ENCODE data around the gene PATE3. TPM values are rescaled to one million over a fixed set of nuclear protein-coding genes. Genes with fewer than 3 reads are reported as not detected.

The PATE3 gene
- polyA plus RNA-seq, 1 donor (not counting 4 experiments of a cell fraction or from before 2014, with no cell fraction given): not detected

DNA sequence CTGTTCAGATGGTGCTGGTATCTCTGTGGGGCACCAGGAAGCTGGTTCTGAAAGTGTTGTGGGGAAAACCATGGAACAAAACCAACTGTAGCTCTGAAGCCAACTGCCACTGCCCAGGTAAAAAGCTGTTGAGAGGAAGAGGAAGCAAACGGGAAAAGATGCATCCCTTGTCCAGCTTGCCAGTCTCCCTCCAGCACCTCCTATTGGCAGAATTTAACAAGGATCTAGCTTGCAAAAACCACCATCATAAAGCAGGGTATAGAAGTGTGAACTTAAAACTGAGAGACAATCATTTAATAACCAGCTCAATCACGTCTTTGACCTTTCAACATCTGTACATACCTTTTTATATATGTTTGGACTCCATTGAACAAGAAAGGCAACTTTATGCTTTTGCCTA lies 37.3 kb upstream of the PATE3 start:
- no peak for TF ChIP-seq EZH2 (IDR thresholded peaks at IDR 0.05; ENCODE audit: low read length)
- TF ChIP-seq CTCF (optimal IDR thresholded peaks at IDR 0.05 in 1 of 3, IDR thresholded peaks at IDR 0.05 in 1 of 3, conservative IDR thresholded peaks at IDR 0.05 in 1 of 3; ENCODE audit: extremely low read depth in 1 of 3, insufficient read depth in 2 of 3, low read length in 3 of 3): peak in 2 of 3 experiments; percentile 6 to 17
- no peak for FAIRE-seq
- dilution Hi-C loops (cut with MboI; ENCODE audit: extremely low pct_ligation_motif_present, low sequenced_read_pairs): no loop called here

DNA sequence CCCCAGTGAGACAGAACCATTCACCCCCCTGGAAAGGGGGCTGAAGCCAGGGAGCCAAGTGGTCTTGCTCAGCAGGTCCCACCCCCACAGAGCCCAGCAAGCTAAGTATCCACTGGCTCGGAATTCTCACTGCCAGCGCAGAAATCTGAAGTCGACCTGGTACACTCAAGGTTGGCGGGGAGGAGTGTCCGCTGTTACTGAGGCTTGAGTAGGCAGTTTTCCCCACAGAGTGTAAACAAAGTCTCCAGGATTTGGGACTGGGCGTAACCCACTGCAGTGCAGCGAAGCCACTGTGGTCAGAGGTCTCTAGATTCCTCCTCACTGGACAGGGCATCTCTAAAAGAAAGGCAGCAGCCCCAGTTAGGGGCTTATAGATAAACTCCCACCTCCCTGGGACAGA lies 31.9 kb upstream of the PATE3 start:
- Histone ChIP-seq H3K4me3 (ENCODE audit: control insufficient read depth in 2 of 3, extremely low read depth in 1 of 3, insufficient read depth in 2 of 3, low read depth in 1 of 3, low read length in 3 of 3) (no peak overlapping the region), H3K9me1 (ENCODE audit: control insufficient read depth, extremely low read depth, insufficient read depth, low read length) (no peaks in the 10 kb centered on the region), H2AFZ (ENCODE audit: control insufficient read depth, low read length) (no peak overlapping the region), H3K9me3 (ENCODE audit: control insufficient read depth, low read depth, low read length) (no peaks in the 10 kb centered on the region), H3K9ac (ENCODE audit: control insufficient read depth, extremely low read depth, insufficient read depth, low read length) (no peak overlapping the region), H3K36me3 (ENCODE audit: control insufficient read depth in 2 of 2, extremely low read depth in 1 of 2, insufficient read depth in 2 of 2, low read length in 2 of 2) (no peaks in the 10 kb centered on the region), H3K79me2 (ENCODE audit: control insufficient read depth, insufficient read depth, low read length) (no peaks in the 10 kb centered on the region), H3K4me1 (ENCODE audit: control insufficient read depth, extremely low read depth, insufficient read depth, low read length) (no peaks in the 10 kb centered on the region), H3K27ac (ENCODE audit: control insufficient read depth, insufficient read depth, low read length) (no peak overlapping the region), H3K27me3 (ENCODE audit: control insufficient read depth, extremely low read depth, insufficient read depth, low read length) (no peaks in the 10 kb centered on the region), H4K20me1 (ENCODE audit: control insufficient read depth, extremely low read depth, insufficient read depth, low read length) (no peaks in the 10 kb centered on the region), H3K4me2 (ENCODE audit: control insufficient read depth, extremely low read depth, insufficient read depth, low read depth, low read length) (no peak overlapping the region)
- dilution Hi-C loops (cut with MboI; ENCODE audit: extremely low pct_ligation_motif_present, low sequenced_read_pairs): no loop called here
- DNase-seq (ENCODE audit: low read depth, low spot score) (no peak), FAIRE-seq (no peak)
- TF ChIP-seq CTCF (optimal IDR thresholded peaks at IDR 0.05 in 1 of 3, IDR thresholded peaks at IDR 0.05 in 1 of 3, conservative IDR thresholded peaks at IDR 0.05 in 1 of 3; ENCODE audit: extremely low read depth in 1 of 3, insufficient read depth in 2 of 3, low read length in 3 of 3): no peak
- TF ChIP-seq EZH2 (IDR thresholded peaks at IDR 0.05; ENCODE audit: low read length): no peak

More for the DNA sequence above, 37.3 kb upstream of the PATE3 start:
- Histone ChIP-seq H4K20me1 (ENCODE audit: control insufficient read depth, extremely low read depth, insufficient read depth, low read length) (no peaks in the 10 kb centered on the region), H2AFZ (ENCODE audit: control insufficient read depth, low read length) (no peak overlapping the region), H3K36me3 (ENCODE audit: control insufficient read depth in 2 of 2, extremely low read depth in 1 of 2, insufficient read depth in 2 of 2, low read length in 2 of 2) (no peaks in the 10 kb centered on the region), H3K9me1 (ENCODE audit: control insufficient read depth, extremely low read depth, insufficient read depth, low read length) (no peaks in the 10 kb centered on the region), H3K4me2 (ENCODE audit: control insufficient read depth, extremely low read depth, insufficient read depth, low read depth, low read length) (no peak overlapping the region), H3K9ac (ENCODE audit: control insufficient read depth, extremely low read depth, insufficient read depth, low read length) (no peak overlapping the region), H3K27ac (ENCODE audit: control insufficient read depth, insufficient read depth, low read length) (no peak overlapping the region), H3K4me1 (ENCODE audit: control insufficient read depth, extremely low read depth, insufficient read depth, low read length) (no peaks in the 10 kb centered on the region), H3K4me3 (ENCODE audit: control insufficient read depth in 2 of 3, extremely low read depth in 1 of 3, insufficient read depth in 2 of 3, low read depth in 1 of 3, low read length in 3 of 3) (no peak overlapping the region), H3K9me3 (ENCODE audit: control insufficient read depth, low read depth, low read length) (no peaks in the 10 kb centered on the region), H3K27me3 (ENCODE audit: control insufficient read depth, extremely low read depth, insufficient read depth, low read length) (peaks cover 2% of the 10 kb centered on the region), H3K79me2 (ENCODE audit: control insufficient read depth, insufficient read depth, low read length) (no peaks in the 10 kb centered on the region)
- DNase-seq (ENCODE audit: low read depth, low spot score): no peak

All from keratinocyte (primary cell).